ENCODE results near the gene PPIE.
A peak's percentile ranks its signal among the peaks of the same experiment; 100 is the strongest.

Gene PPIE

DNA sequence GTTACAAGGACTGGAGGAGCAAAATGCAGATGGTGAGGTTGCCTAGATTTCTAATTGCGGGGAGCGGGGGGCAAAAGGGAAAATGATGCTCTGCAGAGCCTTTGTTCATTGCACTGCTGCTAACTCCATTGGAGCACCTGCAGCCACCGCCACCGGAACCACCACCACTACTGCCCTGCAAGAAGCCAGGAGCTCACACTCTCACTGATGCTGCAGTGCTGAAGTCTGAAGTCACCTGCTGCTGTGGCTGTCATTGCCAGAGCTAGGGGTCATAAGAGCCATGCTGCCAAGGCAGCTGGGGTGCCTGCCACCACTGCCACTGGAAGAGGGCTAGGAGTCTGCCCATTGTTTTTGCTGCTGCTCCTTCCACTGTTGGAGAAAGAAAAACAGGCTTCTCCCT is 40.1 kb upstream of the PPIE start:
- Histone ChIP-seq H3K27me3 (ENCODE audit: insufficient read depth, low read length) (peaks cover 100% of the 10 kb centered on the region), H3K36me3 (ENCODE audit: insufficient read depth, low read length) (no peaks in the 10 kb centered on the region), H3K27ac (ENCODE audit: low read depth, low read length) (no peak overlapping the region), H3K4me3 (ENCODE audit: low read length) (no peak overlapping the region), H3K9me3 (ENCODE audit: insufficient read depth, low read depth, low read length) (no peaks in the 10 kb centered on the region), H3K9ac (ENCODE audit: low read depth, low read length) (no peak overlapping the region), H3K4me1 (ENCODE audit: insufficient read depth, low read length) (peaks cover 10% of the 10 kb centered on the region)
- 84% methylated on average over 4 of the region's 4 CpGs for WGBS

GRCh38 chr1:39699419-39699818 is 39.3 kb upstream of the PPIE start:
- no peak overlapping the region for H3K27ac ChIP-seq (ENCODE audit: low read depth, low read length)
- 87% methylated on average over 3 of the region's 3 CpGs for WGBS
- H3K4me3 ChIP-seq (ENCODE audit: low read length), result no peak overlapping the region
- H3K36me3 ChIP-seq (ENCODE audit: insufficient read depth, low read length), result no peaks in the 10 kb centered on the region
- no peak overlapping the region for H3K9ac ChIP-seq (ENCODE audit: low read depth, low read length)
- H3K9me3 ChIP-seq (ENCODE audit: insufficient read depth, low read depth, low read length), result no peaks in the 10 kb centered on the region
- H3K4me1 ChIP-seq (ENCODE audit: insufficient read depth, low read length), result peaks cover 10% of the 10 kb centered on the region
- peaks cover 100% of the 10 kb centered on the region for H3K27me3 ChIP-seq (ENCODE audit: insufficient read depth, low read length)

GRCh38 chr1:39700348-39700747 is 38.3 kb upstream of the PPIE start:
- peaks cover 10% of the 10 kb centered on the region for H3K4me1 ChIP-seq (ENCODE audit: insufficient read depth, low read length)
- peaks cover 100% of the 10 kb centered on the region for H3K27me3 ChIP-seq (ENCODE audit: insufficient read depth, low read length)
- no peaks in the 10 kb centered on the region for H3K9me3 ChIP-seq (ENCODE audit: insufficient read depth, low read depth, low read length)
- no peak overlapping the region for H3K4me3 ChIP-seq (ENCODE audit: low read length)
- no peak overlapping the region for H3K9ac ChIP-seq (ENCODE audit: low read depth, low read length)
- WGBS, result 78% methylated on average over 2 of the region's 3 CpGs
- H3K36me3 ChIP-seq (ENCODE audit: insufficient read depth, low read length), result no peaks in the 10 kb centered on the region
- no peak overlapping the region for H3K27ac ChIP-seq (ENCODE audit: low read depth, low read length)

GRCh38 chr1:39701049-39701439 is 37.6 kb upstream of the PPIE start:
- H3K9ac ChIP-seq (ENCODE audit: low read depth, low read length), result no peak overlapping the region
- peaks cover 10% of the 10 kb centered on the region for H3K4me1 ChIP-seq (ENCODE audit: insufficient read depth, low read length)
- peak overlapping the region; percentile 29 for H3K4me3 ChIP-seq (ENCODE audit: low read length)
- H3K27ac ChIP-seq (ENCODE audit: low read depth, low read length), result no peak overlapping the region
- no peaks in the 10 kb centered on the region for H3K36me3 ChIP-seq (ENCODE audit: insufficient read depth, low read length)
- H3K27me3 ChIP-seq (ENCODE audit: insufficient read depth, low read length), result peaks cover 100% of the 10 kb centered on the region
- no peaks in the 10 kb centered on the region for H3K9me3 ChIP-seq (ENCODE audit: insufficient read depth, low read depth, low read length)
- WGBS, result 19% methylated on average over 12 of the region's 12 CpGs

GRCh38 chr1:39704757-39705156 is 33.9 kb upstream of the PPIE start:
- peaks cover 10% of the 10 kb centered on the region for H3K4me1 ChIP-seq (ENCODE audit: insufficient read depth, low read length)
- no peak overlapping the region for H3K27ac ChIP-seq (ENCODE audit: low read depth, low read length)
- H3K27me3 ChIP-seq (ENCODE audit: insufficient read depth, low read length), result peaks cover 100% of the 10 kb centered on the region
- H3K36me3 ChIP-seq (ENCODE audit: insufficient read depth, low read length), result no peaks in the 10 kb centered on the region
- no peak overlapping the region for H3K4me3 ChIP-seq (ENCODE audit: low read length)
- WGBS, result 83% methylated on average over 1 of the region's 1 CpG
- no peaks in the 10 kb centered on the region for H3K9me3 ChIP-seq (ENCODE audit: insufficient read depth, low read depth, low read length)
- H3K9ac ChIP-seq (ENCODE audit: low read depth, low read length), result no peak overlapping the region

DNA sequence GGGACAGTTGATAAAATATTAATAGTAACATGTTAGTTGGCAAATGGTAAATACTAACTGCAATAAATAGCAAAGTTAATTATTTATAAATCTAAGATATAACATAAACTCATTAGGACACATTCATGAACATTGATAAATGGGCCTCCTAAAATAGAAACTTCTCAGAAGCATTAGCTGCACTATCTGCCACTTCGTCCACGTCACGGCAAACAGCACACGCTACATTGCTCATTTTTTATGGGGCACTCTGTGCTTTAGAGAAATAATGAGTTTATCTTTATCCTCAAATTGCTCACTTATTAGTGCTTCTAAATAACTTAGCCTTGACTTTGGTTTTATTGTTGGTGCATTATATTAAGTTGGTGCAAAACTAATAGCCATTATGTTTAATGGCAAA is 31.2 kb upstream of the PPIE start:
- no peak overlapping the region for H3K9ac ChIP-seq (ENCODE audit: low read depth, low read length)
- peaks cover 100% of the 10 kb centered on the region for H3K27me3 ChIP-seq (ENCODE audit: insufficient read depth, low read length)
- 95% methylated on average over 4 of the region's 4 CpGs for WGBS
- H3K4me1 ChIP-seq (ENCODE audit: insufficient read depth, low read length), result peaks cover 6% of the 10 kb centered on the region; the same call in 1 of the 2 replicates
- no peaks in the 10 kb centered on the region for H3K9me3 ChIP-seq (ENCODE audit: insufficient read depth, low read depth, low read length)
- no peak overlapping the region for H3K27ac ChIP-seq (ENCODE audit: low read depth, low read length)
- no peaks in the 10 kb centered on the region for H3K36me3 ChIP-seq (ENCODE audit: insufficient read depth, low read length)
- no peak overlapping the region for H3K4me3 ChIP-seq (ENCODE audit: low read length)

DNA sequence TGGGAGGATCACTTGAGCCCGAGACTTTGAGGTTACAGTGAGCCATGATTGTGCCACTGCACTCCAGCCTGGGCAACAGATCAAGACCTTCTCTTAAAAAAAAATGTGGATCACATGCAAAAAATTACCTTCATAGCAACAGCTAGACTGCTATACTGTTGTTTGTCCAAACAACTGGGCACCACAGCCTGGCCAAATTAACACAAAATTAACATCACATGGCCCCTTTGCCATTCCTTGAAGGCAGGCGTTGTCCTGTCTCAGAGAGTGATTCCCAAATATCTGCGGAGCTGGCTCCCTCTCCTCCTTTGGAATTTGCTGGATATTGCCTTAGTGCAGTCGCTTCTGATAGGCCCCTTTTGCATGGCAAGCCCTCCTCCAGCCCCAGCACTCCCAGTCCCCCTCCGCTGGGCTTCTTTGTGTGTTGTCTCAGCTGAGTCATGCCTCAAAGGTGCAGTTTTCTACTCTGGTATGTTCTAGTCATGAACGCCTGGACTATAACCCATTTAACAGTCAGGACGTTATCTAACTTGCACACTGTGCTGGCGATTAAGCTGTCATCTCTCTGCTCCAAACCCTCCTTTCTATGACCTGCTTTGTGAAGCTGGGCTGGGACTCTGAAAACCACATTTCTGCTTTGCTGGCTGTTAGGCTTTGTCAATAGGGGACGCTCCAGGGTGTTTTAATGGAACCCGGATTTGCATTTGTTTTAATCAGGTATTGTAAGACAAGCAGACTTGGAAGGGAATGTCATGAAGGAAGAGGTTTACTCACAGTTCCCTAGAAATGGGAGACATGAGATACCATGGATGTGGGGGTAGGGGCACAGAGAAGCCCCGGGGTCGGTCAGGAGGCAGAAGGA is 27.3 kb upstream of the PPIE start:
- WGBS, result 20% methylated on average over 12 of the region's 12 CpGs
- no peaks in the 10 kb centered on the region for H3K36me3 ChIP-seq (ENCODE audit: insufficient read depth, low read length)
- no peak overlapping the region for H3K9ac ChIP-seq (ENCODE audit: low read depth, low read length)
- H3K4me3 ChIP-seq (ENCODE audit: low read length), result no peak overlapping the region
- peaks cover 6% of the 10 kb centered on the region; the same call in 1 of the 2 replicates for H3K4me1 ChIP-seq (ENCODE audit: insufficient read depth, low read length)
- no peak overlapping the region for H3K27ac ChIP-seq (ENCODE audit: low read depth, low read length)
- H3K9me3 ChIP-seq (ENCODE audit: insufficient read depth, low read depth, low read length), result no peaks in the 10 kb centered on the region
- peaks cover 100% of the 10 kb centered on the region for H3K27me3 ChIP-seq (ENCODE audit: insufficient read depth, low read length)

DNA sequence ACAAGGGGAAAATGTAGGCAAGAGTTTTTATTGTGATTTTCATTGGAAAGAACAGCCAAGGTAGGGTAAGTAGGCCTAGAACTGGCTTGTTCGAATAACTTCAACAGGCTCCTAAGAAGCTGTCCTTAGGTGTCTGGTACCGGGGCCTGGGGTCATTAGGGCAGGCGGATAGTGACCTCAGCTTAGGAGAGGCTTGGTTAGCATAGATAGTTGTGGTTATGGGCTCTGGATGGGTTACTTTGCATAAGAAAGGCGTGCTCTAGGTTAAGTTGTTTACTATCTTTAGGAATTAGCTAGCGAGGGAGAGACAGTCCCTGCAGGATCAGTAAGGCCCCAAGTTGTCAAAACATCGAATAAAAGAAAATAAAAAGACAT is 26.7 kb upstream of the PPIE start:
- Histone ChIP-seq H3K27me3 (ENCODE audit: insufficient read depth, low read length) (peaks cover 100% of the 10 kb centered on the region), H3K9me3 (ENCODE audit: insufficient read depth, low read depth, low read length) (no peaks in the 10 kb centered on the region), H3K36me3 (ENCODE audit: insufficient read depth, low read length) (no peaks in the 10 kb centered on the region), H3K4me1 (ENCODE audit: insufficient read depth, low read length) (peaks cover 6% of the 10 kb centered on the region; the same call in 1 of the 2 replicates), H3K4me3 (ENCODE audit: low read length) (no peak overlapping the region), H3K27ac (ENCODE audit: low read depth, low read length) (no peak overlapping the region), H3K9ac (ENCODE audit: low read depth, low read length) (no peak overlapping the region)
- 6% methylated on average over 5 of the region's 6 CpGs for WGBS

GRCh38 chr1:39713557-39713956 is 25.1 kb upstream of the PPIE start:
- Histone ChIP-seq H3K36me3 (ENCODE audit: insufficient read depth, low read length) (no peaks in the 10 kb centered on the region), H3K4me3 (ENCODE audit: low read length) (no peak overlapping the region), H3K27me3 (ENCODE audit: insufficient read depth, low read length) (peaks cover 100% of the 10 kb centered on the region), H3K4me1 (ENCODE audit: insufficient read depth, low read length) (peaks cover 6% of the 10 kb centered on the region; the same call in 1 of the 2 replicates), H3K27ac (ENCODE audit: low read depth, low read length) (no peak overlapping the region), H3K9ac (ENCODE audit: low read depth, low read length) (no peak overlapping the region), H3K9me3 (ENCODE audit: insufficient read depth, low read depth, low read length) (no peaks in the 10 kb centered on the region)
- 90% methylated on average over 5 of the region's 5 CpGs for WGBS

GRCh38 chr1:39717809-39718208 is 20.9 kb upstream of the PPIE start:
- Histone ChIP-seq H3K9me3 (ENCODE audit: insufficient read depth, low read depth, low read length) (no peaks in the 10 kb centered on the region), H3K4me1 (ENCODE audit: insufficient read depth, low read length) (no peaks in the 10 kb centered on the region), H3K36me3 (ENCODE audit: insufficient read depth, low read length) (no peaks in the 10 kb centered on the region), H3K4me3 (ENCODE audit: low read length) (no peak overlapping the region), H3K27ac (ENCODE audit: low read depth, low read length) (no peak overlapping the region), H3K27me3 (ENCODE audit: insufficient read depth, low read length) (peaks cover 99% of the 10 kb centered on the region), H3K9ac (ENCODE audit: low read depth, low read length) (no peak overlapping the region)
- WGBS, result 34% methylated on average over 5 of the region's 6 CpGs

DNA sequence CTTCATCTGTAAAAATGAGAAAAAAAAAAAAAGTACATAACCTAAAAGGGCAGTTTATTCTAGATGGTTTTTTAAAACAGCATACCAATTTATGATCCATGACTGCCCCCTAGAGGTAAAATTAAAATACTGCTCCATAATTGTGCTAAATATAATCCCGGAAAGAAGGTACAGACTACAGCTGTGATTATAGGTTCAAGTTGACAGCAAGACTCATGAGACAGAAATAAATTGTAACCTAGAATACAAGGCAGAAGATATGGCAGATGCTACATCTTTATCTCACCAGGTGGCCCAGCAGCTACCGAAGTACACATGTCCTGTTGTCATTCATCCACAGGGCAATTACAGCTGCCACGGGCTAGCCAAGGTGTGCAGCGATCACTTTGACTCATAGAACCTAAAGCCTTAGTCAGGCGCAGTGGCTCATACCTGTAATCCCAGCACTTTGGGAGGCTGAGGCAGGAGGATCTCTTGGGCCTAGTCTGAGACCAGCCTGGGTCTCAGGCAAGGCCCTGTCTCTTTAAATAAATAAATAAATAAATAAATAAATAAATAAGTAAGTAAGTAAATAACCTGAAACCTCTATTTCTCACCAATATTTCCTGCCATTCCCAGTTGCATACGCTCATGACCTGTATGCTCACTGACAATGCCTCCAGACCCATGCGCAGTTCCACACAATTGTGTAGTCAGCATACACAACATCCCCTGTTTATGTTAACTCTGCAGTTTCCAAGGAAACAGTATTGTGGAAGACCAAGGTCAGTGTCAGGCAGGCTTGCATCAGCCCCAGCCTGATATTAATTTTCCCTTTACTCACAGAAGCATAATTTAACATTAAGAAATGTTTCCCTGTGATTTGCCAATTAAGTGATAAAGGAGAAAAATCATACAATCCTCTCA is 18.3 kb upstream of the PPIE start:
- H3K9me3 ChIP-seq (ENCODE audit: insufficient read depth, low read depth, low read length), result no peaks in the 10 kb centered on the region
- no peak overlapping the region for H3K4me3 ChIP-seq (ENCODE audit: low read length)

More for the DNA sequence above, 18.3 kb upstream of the PPIE start:
- peaks cover 97% of the 10 kb centered on the region for H3K27me3 ChIP-seq (ENCODE audit: insufficient read depth, low read length)
- H3K36me3 ChIP-seq (ENCODE audit: insufficient read depth, low read length), result no peaks in the 10 kb centered on the region
- H3K4me1 ChIP-seq (ENCODE audit: insufficient read depth, low read length), result no peaks in the 10 kb centered on the region
- H3K9ac ChIP-seq (ENCODE audit: low read depth, low read length), result no peak overlapping the region
- H3K27ac ChIP-seq (ENCODE audit: low read depth, low read length), result no peak overlapping the region
- WGBS, result 42% methylated on average over 7 of the region's 7 CpGs
